ENCODE results near the gene RIPOR2.
"Not testable (repeated sequence)": the region's sequence is repeated elsewhere in the genome, so short reads cannot be mapped to it uniquely, and the experiment has no call there.

The RIPOR2 gene

DNA sequence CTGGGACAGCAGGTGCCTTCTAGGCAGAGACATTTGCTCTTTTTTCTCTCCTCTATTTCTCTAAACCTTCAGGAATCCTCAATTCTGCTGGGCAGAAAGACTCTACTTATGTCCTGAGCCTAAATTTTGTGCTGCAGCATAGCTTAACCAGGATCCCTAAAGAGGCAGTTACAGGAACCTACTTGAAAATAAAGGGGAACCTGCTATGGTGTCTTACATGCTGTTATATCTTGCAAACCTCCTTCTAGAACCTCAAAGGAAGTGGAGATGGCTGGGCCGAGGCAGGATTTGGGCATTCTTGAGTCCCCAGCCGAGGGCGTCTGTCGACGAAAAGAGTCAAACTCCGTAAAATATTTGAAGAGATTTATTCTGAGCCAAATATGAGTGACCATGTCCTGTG, 178.1 kb downstream of the RIPOR2 start:
- DNase-seq = no peak

DNA sequence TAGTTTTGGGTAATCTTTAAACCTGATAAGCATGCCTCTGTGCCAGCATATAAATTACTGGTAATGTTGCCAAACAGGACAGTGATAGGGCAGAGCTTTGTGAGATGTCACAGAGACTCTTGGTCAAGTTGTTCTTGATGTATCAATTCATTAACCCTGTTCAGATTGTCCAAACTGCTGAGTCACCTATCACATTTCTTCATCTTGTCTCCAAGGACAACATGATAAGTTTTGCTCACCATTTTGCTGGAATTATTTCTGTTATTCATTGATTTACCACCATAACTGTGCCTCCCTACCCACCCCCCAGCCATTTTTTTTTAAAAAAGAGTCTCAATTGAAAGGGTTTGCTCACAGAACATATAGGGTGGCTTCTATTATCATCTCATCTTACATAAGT, 180.5 kb downstream of the RIPOR2 start:
- DNase-seq = no peak

DNA sequence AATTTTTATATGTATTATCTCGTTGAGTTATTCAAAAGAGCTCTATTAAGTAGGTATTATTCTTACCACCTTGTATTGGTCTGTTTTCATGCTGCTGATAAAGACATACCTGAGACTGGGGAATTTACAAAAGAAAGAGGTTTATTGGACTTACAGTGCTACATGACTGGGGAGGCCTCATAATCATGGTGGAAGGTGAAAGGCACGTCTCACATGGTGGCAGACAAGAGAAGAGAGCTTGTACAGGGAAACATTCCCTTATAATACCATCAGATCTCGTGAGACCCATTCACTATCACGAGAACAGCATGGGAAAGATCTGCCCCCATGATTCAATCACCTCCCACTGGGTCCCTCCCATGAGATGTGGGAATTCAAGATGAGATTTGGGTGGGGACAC, 181.4 kb downstream of the RIPOR2 start:
- DNase-seq = not testable (repeated sequence)
